ENCODE data around the gene VMP1.

VMP1 gene

GRCh38 chr17:59671386-59671785, 36.1 kb upstream of the VMP1 start:
- Histone ChIP-seq H3K27ac (ENCODE audit: extremely low read depth, low read depth, low read length) (no peak overlapping the region), H3K4me3 (ENCODE audit: low read depth, low read length) (no peak overlapping the region), H3K4me1 (ENCODE audit: control insufficient read depth, insufficient read depth, low read length) (no peaks in the 10 kb centered on the region), H3K36me3 (ENCODE audit: control insufficient read depth in 2 of 2, insufficient read depth in 1 of 2, low read length in 2 of 2) (peaks cover 84 to 98% of the 10 kb centered on the region in 2 experiments), H3K9me3 (ENCODE audit: control insufficient read depth, insufficient read depth, low read depth, low read length) (no peaks in the 10 kb centered on the region)
- CTCF ChIA-PET, result interaction anchor here (0.6 to 1.5 kb wide), 2 partner anchors 12 to 1553 kb away, joined by 3 to 6 read pairs; no protein-coding TSS in a partner anchor
- TF ChIP-seq, protein P1, sequence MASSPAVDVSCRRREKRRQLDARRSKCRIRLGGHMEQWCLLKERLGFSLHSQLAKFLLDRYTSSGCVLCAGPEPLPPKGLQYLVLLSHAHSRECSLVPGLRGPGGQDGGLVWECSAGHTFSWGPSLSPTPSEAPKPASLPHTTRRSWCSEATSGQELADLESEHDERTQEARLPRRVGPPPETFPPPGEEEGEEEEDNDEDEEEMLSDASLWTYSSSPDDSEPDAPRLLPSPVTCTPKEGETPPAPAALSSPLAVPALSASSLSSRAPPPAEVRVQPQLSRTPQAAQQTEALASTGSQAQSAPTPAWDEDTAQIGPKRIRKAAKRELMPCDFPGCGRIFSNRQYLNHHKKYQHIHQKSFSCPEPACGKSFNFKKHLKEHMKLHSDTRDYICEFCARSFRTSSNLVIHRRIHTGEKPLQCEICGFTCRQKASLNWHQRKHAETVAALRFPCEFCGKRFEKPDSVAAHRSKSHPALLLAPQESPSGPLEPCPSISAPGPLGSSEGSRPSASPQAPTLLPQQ (tag by site-specific recombination; IDR thresholded peaks at IDR 0.05), result no peak
- TF ChIP-seq ZNF530 (tag by site-specific recombination; IDR thresholded peaks at IDR 0.05; ENCODE audit: low read depth) (no peak), ZNF2 (tag by site-specific recombination; IDR thresholded peaks at IDR 0.05) (no peak), KLF17 (tag by site-specific recombination; IDR thresholded peaks at IDR 0.05) (no peak), ZNF830 (tag by site-specific recombination; IDR thresholded peaks at IDR 0.05; ENCODE audit: low read depth) (no peak), ZEB2 (tag by site-specific recombination; IDR thresholded peaks at IDR 0.05) (no peak), ZNF621 (tag by site-specific recombination; IDR thresholded peaks at IDR 0.05) (no peak), ZBTB17 (tag by site-specific recombination; IDR thresholded peaks at IDR 0.05) (no peak), ZNF37A (tag by site-specific recombination; IDR thresholded peaks at IDR 0.05) (no peak)
- POLR2A ChIA-PET, result interaction anchor here (1.3 to 1.7 kb wide), 2 partner anchors 12 to 52 kb away, joined by 3 to 8 read pairs; partner anchors contain the start of gene CLTC

DNA sequence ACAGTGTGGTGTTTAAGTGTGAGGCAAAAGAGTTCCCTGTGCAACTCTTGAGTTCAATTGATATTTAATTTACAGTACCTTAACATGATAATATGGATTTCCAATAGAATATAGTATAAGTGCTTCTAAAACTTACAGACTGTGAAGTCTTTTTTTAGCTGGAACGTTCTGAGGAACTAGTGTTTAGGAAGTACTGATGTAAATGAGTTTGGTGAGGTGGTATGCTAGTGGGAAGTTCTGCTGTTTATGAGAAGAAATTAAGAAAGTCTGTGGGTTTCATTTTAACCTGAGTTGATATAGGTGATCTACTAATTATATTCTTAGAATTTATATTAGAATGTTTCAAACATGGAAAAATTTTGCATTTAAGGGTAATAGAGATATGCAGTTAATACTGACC, 32.2 kb upstream of the VMP1 start:
- POLR2A ChIA-PET, result interaction anchor here (1.2 to 1.5 kb wide), 3 partner anchors 32 to 56 kb away, joined by 3 to 5 read pairs (median 4); partner anchors contain the start of genes CLTC, PTRH2 and VMP1
- CTCF ChIA-PET, result interaction anchor here (0.9 to 1.7 kb wide), 4 partner anchors 10 to 365 kb away, joined by 3 to 12 read pairs (median 4); no protein-coding TSS in a partner anchor
- Histone ChIP-seq H3K36me3 (ENCODE audit: control insufficient read depth in 2 of 2, insufficient read depth in 1 of 2, low read length in 2 of 2) (peaks cover 88 to 95% of the 10 kb centered on the region in 2 experiments), H3K27ac (ENCODE audit: extremely low read depth, low read depth, low read length) (no peak overlapping the region), H3K4me1 (ENCODE audit: control insufficient read depth, insufficient read depth, low read length) (no peaks in the 10 kb centered on the region), H3K9me3 (ENCODE audit: control insufficient read depth, insufficient read depth, low read depth, low read length) (no peaks in the 10 kb centered on the region), H3K4me3 (ENCODE audit: low read depth, low read length) (no peak overlapping the region)
- TF ChIP-seq ZNF18 (tag by site-specific recombination; IDR thresholded peaks at IDR 0.05), result no peak
- no peak for TF ChIP-seq ZNF184 (tag by site-specific recombination; IDR thresholded peaks at IDR 0.05)
- no peak for TF ChIP-seq SCRT2 (tag by site-specific recombination; IDR thresholded peaks at IDR 0.05)
- TF ChIP-seq ZNF785 (tag by site-specific recombination; IDR thresholded peaks at IDR 0.05), result no peak
- no peak for TF ChIP-seq ZNF830 (tag by site-specific recombination; IDR thresholded peaks at IDR 0.05; ENCODE audit: low read depth)
- no peak for TF ChIP-seq SP2 (tag by site-specific recombination; IDR thresholded peaks at IDR 0.05)
- no peak for TF ChIP-seq ZFP69B (tag by site-specific recombination; IDR thresholded peaks at IDR 0.05)
- no peak for TF ChIP-seq ZNF362 (tag by site-specific recombination; IDR thresholded peaks at IDR 0.05)
- no peak for TF ChIP-seq ZNF621 (tag by site-specific recombination; IDR thresholded peaks at IDR 0.05)
- no peak for TF ChIP-seq AEBP2 (tag by site-specific recombination; IDR thresholded peaks at IDR 0.05; ENCODE audit: borderline replicate concordance)
- no peak for TF ChIP-seq ZNF624 (tag by site-specific recombination; IDR thresholded peaks at IDR 0.05)
- TF ChIP-seq, protein P2, sequence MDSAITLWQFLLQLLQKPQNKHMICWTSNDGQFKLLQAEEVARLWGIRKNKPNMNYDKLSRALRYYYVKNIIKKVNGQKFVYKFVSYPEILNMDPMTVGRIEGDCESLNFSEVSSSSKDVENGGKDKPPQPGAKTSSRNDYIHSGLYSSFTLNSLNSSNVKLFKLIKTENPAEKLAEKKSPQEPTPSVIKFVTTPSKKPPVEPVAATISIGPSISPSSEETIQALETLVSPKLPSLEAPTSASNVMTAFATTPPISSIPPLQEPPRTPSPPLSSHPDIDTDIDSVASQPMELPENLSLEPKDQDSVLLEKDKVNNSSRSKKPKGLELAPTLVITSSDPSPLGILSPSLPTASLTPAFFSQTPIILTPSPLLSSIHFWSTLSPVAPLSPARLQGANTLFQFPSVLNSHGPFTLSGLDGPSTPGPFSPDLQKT (IDR thresholded peaks at IDR 0.05; ENCODE audit: borderline replicate concordance, low read depth, low read length), result no peak
